SK-N-SH (cell line): ENCODE measurements around the gene UBR1. TPM values are rescaled to one million over a fixed set of nuclear protein-coding genes. Genes with fewer than 3 reads are reported as not detected.
"Not testable (repeated sequence)": the region's sequence is repeated elsewhere in the genome, so short reads cannot be mapped to it uniquely, and the experiment has no call there.

Experiments
- CTCF ChIA-PET: fragments of 300-600, 350-600 bp; formaldehyde crosslinking; extraction: SDS; loops from one replicate; lab custom pipeline; 2021; lab: Yijun Ruan, JAX
- POLR2A ChIA-PET: fragments of 350-600 bp; sonication (Branson Sonifier 250); formaldehyde crosslinking; extraction: SDS; loops from one replicate; lab custom pipeline; 2020; ENCODE audit warnings: antibody characterized with exemption, inconsistent platforms; lab: Yijun Ruan, JAX
- DNase-seq: peaks from one replicate; pipeline ENCODE4 v3.0.0; 2012
- H2AFZ ChIP-seq: fragments of 200-600 bp; sonication (generic); 2 replicates; pipeline ENCODE4 v1.8.1; 2016; ENCODE audit warnings: antibody characterized with exemption, mild to moderate bottlenecking, low read depth
- H3F3A ChIP-seq: fragments of 200-600 bp; sonication (generic); replicated peaks from 2 replicates; pipeline ENCODE3; 2016; ENCODE audit warnings: antibody characterized with exemption, mild to moderate bottlenecking; ENCODE audit not compliant: insufficient read depth
- H3K27ac ChIP-seq, 2 experiments: fragments of 200-500 bp in 1 of 2; fragments of 200-600 bp in 1 of 2; sonication (Bioruptor generic) in 1 of 2; sonication (generic), shearing (Covaris generic) in 1 of 2; 2 replicates each; pipeline versions ENCODE4 v1.5.1 to v1.6.1; 2014 to 2016; ENCODE audit warnings: low read depth in 2 of 2, inconsistent platforms in 1 of 2, low read length in 1 of 2, mild to moderate bottlenecking in 1 of 2, mixed read lengths in 1 of 2
- H3K27me3 ChIP-seq: fragments of 200-600 bp; sonication (generic), shearing (Covaris generic); 2 replicates; pipeline ENCODE4 v1.6.1; 2016; ENCODE audit warnings: mixed run types; ENCODE audit not compliant: insufficient read depth
- H3K36me3 ChIP-seq, 2 experiments: fragments of 200-500 bp in 1 of 2; fragments of 200-600 bp in 1 of 2; sonication (Bioruptor generic) in 1 of 2; sonication (generic) in 1 of 2; replicated peaks in 1 of 2; 2 replicates each; pipeline versions ENCODE3 to v1.5.1; 2014 to 2016; ENCODE audit warnings: low read length in 1 of 2, mild to moderate bottlenecking in 1 of 2; ENCODE audit not compliant: insufficient read depth in 2 of 2, control insufficient read depth in 1 of 2
- H3K4me1 ChIP-seq, 2 experiments: fragments of 200-500 bp in 1 of 2; fragments of 200-600 bp in 1 of 2; sonication (Bioruptor generic) in 1 of 2; sonication (generic), shearing (Covaris generic) in 1 of 2; 2 replicates each; pipeline versions ENCODE4 v1.5.1 to v1.6.1; 2014 to 2016; ENCODE audit warnings: low read depth in 1 of 2, low read length in 1 of 2, mixed run types in 1 of 2; ENCODE audit not compliant: insufficient read depth in 2 of 2, control insufficient read depth in 1 of 2
- H3K4me2 ChIP-seq: fragments of 200-600 bp; sonication (generic), shearing (Covaris generic); 2 replicates; pipeline ENCODE4 v1.6.1; 2017; ENCODE audit warnings: mixed run types
- H3K4me3 ChIP-seq, 2 experiments: fragments of 200-500 bp in 1 of 2; fragments of 200-600 bp in 1 of 2; sonication (Bioruptor generic) in 1 of 2; sonication (generic), shearing (Covaris generic) in 1 of 2; 2 replicates each; pipeline versions ENCODE4 v1.5.1 to v1.8.1; 2014 to 2016; ENCODE audit warnings: low read depth in 2 of 2, inconsistent platforms in 1 of 2, low read length in 1 of 2, mild to moderate bottlenecking in 1 of 2, mixed read lengths in 1 of 2, moderate library complexity in 1 of 2
- H3K79me2 ChIP-seq: fragments of 200-600 bp; sonication (generic); 2 replicates; pipeline ENCODE4 v1.8.1; 2017; ENCODE audit warnings: mild to moderate bottlenecking; ENCODE audit not compliant: insufficient read depth
- H3K9ac ChIP-seq: fragments of 200-600 bp; sonication (generic); 2 replicates; pipeline ENCODE4 v1.6.1; 2017; ENCODE audit warnings: mixed run types
- H3K9me2 ChIP-seq: fragments of 200-600 bp; sonication (generic); 2 replicates; pipeline ENCODE4 v1.6.1; 2017; ENCODE audit warnings: mixed run types
- H3K9me3 ChIP-seq: fragments of 200-600 bp; sonication (generic); 2 replicates; pipeline ENCODE4 v1.6.1; 2017; ENCODE audit warnings: mixed run types, mild to moderate bottlenecking, moderate library complexity
- H4K20me1 ChIP-seq: fragments of 200-600 bp; sonication (generic); 2 replicates; pipeline ENCODE4 v1.6.1; 2017; ENCODE audit warnings: mild to moderate bottlenecking, mixed run types; ENCODE audit not compliant: insufficient read depth
- ELF1 ChIP-seq: IDR thresholded peaks from 2 replicates; pipeline ENCODE4 v1.4.0; 2012
- EZH2phosphoT487 ChIP-seq: fragments of 200-600 bp; sonication (generic); IDR thresholded peaks from 2 replicates; pipeline ENCODE4 v1.6.1; 2017; ENCODE audit warnings: low read depth, mixed run types, mild to moderate bottlenecking, antibody characterized with exemption, moderate library complexity, borderline replicate concordance
- FOSL2 ChIP-seq: IDR thresholded peaks from 2 replicates; pipeline ENCODE4 v1.4.0; 2012; ENCODE audit warnings: low read depth, mild to moderate bottlenecking, moderate library complexity, borderline replicate concordance
- JUND ChIP-seq: IDR thresholded peaks from 2 replicates; pipeline ENCODE4 v1.4.0; 2012
- MAX ChIP-seq: IDR thresholded peaks from 2 replicates; pipeline ENCODE4 v1.4.0; 2012; ENCODE audit warnings: low read depth
- RCOR1 ChIP-seq: fragments of 150-350 bp; IDR thresholded peaks from 2 replicates; pipeline ENCODE4 v1.6.1; 2017; ENCODE audit warnings: antibody characterized with exemption, low read length
- REST ChIP-seq: IDR thresholded peaks from 2 replicates; pipeline ENCODE4 v1.6.1; 2012; ENCODE audit warnings: mild to moderate bottlenecking, low read depth, low read length, moderate library complexity
- SIN3A ChIP-seq: IDR thresholded peaks from 2 replicates; pipeline ENCODE4 v1.6.1; 2012; ENCODE audit warnings: low read depth, mild to moderate bottlenecking, low read length, moderate library complexity, borderline replicate concordance
- SMC3 ChIP-seq: IDR thresholded peaks from 2 replicates; pipeline ENCODE4 v1.6.1; 2012; ENCODE audit warnings: low read depth, low read length, improper control_type of control experiment
- TAF1 ChIP-seq: IDR thresholded peaks from 2 replicates; pipeline ENCODE4 v1.6.1; 2012; ENCODE audit warnings: low read depth, mild to moderate bottlenecking, low read length, moderate library complexity, borderline replicate concordance
- TEAD4 ChIP-seq: IDR thresholded peaks from 2 replicates; pipeline ENCODE4 v1.4.0; 2012; ENCODE audit warnings: mild to moderate bottlenecking, borderline replicate concordance; ENCODE audit not compliant: insufficient read depth
- USF2 ChIP-seq: fragments of 150-350 bp; IDR thresholded peaks from 2 replicates; pipeline ENCODE4 v1.6.1; 2017; ENCODE audit warnings: antibody characterized with exemption, low read length, low read depth, borderline replicate concordance
- YY1 ChIP-seq: IDR thresholded peaks from 2 replicates; pipeline ENCODE4 v1.4.0; 2012; ENCODE audit warnings: low read depth, mild to moderate bottlenecking
- WGBS: methylation state at CpG from one replicate; pipeline ENCODE4 v1.1.6; 2017; ENCODE audit warnings: low lambda C conversion rate; 5-methylcytosine and 5-hydroxymethylcytosine counted together
- polyA plus RNA-seq, 3 experiments: library from polyadenylated mRNA; depleted of rRNA; stranded (reverse); fragments of >200 nt; gene quantifications; 2 replicates each; pipeline ENCODE4 v1.2.3, GENCODE V29; 2012

UBR1 gene
- polyA plus RNA-seq, 1 of the 3 experiments (the other 2 are of a cell fraction), result 3.7 TPM

- Histone ChIP-seq H4K20me1 (no peaks in the 10 kb centered on the region), H3K36me3 (peaks cover 69 to 79% of the 10 kb centered on the region in 2 experiments), H2AFZ (no peak overlapping the region), H3K27ac (no peak overlapping the region), H3F3A (no peaks in the 10 kb centered on the region), H3K4me1 (no peaks in the 10 kb centered on the region), H3K27me3 (no peaks in the 10 kb centered on the region), H3K79me2 (no peaks in the 10 kb centered on the region), H3K9me3 (no peaks in the 10 kb centered on the region), H3K4me2 (no peak overlapping the region), H3K9me2 (no peaks in the 10 kb centered on the region), H3K9ac (no peak overlapping the region), H3K4me3 (no peak overlapping the region)
- TF ChIP-seq FOSL2, result no peak
- TF ChIP-seq EZH2phosphoT487, result no peak
- TF ChIP-seq TAF1, result no peak
- no peak for TF ChIP-seq ELF1
- TF ChIP-seq SMC3, result no peak
- TF ChIP-seq YY1, result no peak
- TF ChIP-seq JUND, result no peak
- no peak for TF ChIP-seq TEAD4
- no peak for TF ChIP-seq REST
- TF ChIP-seq MAX, result no peak
- no peak for TF ChIP-seq SIN3A
- no peak for TF ChIP-seq USF2
- TF ChIP-seq RCOR1, result no peak
- POLR2A ChIA-PET, result no interaction called here
- CTCF ChIA-PET, result no interaction called here
- no peak for DNase-seq
Measured at GRCh38 chr15:43025150-43025549, 80.7 kb downstream of the UBR1 start.

- H3K9me3 ChIP-seq, CTCF ChIA-PET, H3K9ac ChIP-seq, H2AFZ ChIP-seq, POLR2A ChIA-PET, DNase-seq, H3K4me1 ChIP-seq, H3K79me2 ChIP-seq, H3K27me3 ChIP-seq, H3F3A ChIP-seq, H3K4me2 ChIP-seq, H3K9me2 ChIP-seq, H3K27ac ChIP-seq, H3K4me3 ChIP-seq, H4K20me1 ChIP-seq: not testable (repeated sequence)
- WGBS, result 100% methylated on average over 4 of the region's 31 CpGs
- peaks cover 35 to 40% of the 10 kb centered on the region in 2 experiments for H3K36me3 ChIP-seq
Measured at GRCh38 chr15:43014671-43015070, 91.2 kb downstream of the UBR1 start.
